Heart right ventricle (tissue), 16 donors: ENCODE results near the gene ECSCR. TPM values are rescaled to one million over a fixed set of nuclear protein-coding genes. Genes with fewer than 3 reads are reported as not detected.

Source experiments
- ATAC-seq, 8 donors: fragments of 200-7000 bp; cut with Tn5 transposase; one replicate each; pipeline ENCODE4 v1.9.1; 2020; ENCODE audit warnings: mild to moderate bottlenecking in 8 of 8, moderate library complexity in 8 of 8, moderate number of reproducible peaks in 1 of 8
- DNase-seq, 2 donors: peaks; one replicate each; pipeline ENCODE4 v3.0.0-alpha.2; 2020
- H3K27ac ChIP-seq, 10 donors: fragments of 200-600 bp; sonication (generic) in 2 of 10; one replicate each; pipeline versions ENCODE4 v1.5.0 to v1.8.0; 2020 to 2022; ENCODE audit warnings: mild to moderate bottlenecking in 3 of 10
- H3K27me3 ChIP-seq, 7 donors: fragments of 200-600 bp; one replicate each; pipeline ENCODE4 v1.8.0; 2021 to 2022; ENCODE audit warnings: mild to moderate bottlenecking in 2 of 7
- H3K36me3 ChIP-seq, 9 donors: fragments of 200-600 bp; sonication (generic) in 1 of 9; one replicate each; pipeline versions ENCODE4 v1.5.0 to v1.8.0; 2020 to 2022; ENCODE audit warnings: mild to moderate bottlenecking in 2 of 9
- H3K4me1 ChIP-seq, 9 donors: fragments of 200-600 bp; sonication (generic) in 1 of 9; one replicate each; pipeline versions ENCODE4 v1.5.0 to v1.8.0; 2020 to 2022; ENCODE audit warnings: mild to moderate bottlenecking in 4 of 9
- H3K4me3 ChIP-seq, 10 donors: fragments of 200-600 bp; sonication (generic) in 2 of 10; one replicate each; pipeline versions ENCODE4 v1.5.0 to v1.8.0; 2020 to 2022; ENCODE audit warnings: mild to moderate bottlenecking in 7 of 10, moderate library complexity in 2 of 10
- H3K9me3 ChIP-seq, 11 donors: fragments of 200-600 bp in 10 of 11; sonication (generic) in 2 of 11; one replicate each; pipeline versions ENCODE4 v1.5.0 to v1.8.0; 2013 to 2022; ENCODE audit warnings: mild to moderate bottlenecking in 2 of 11, control low read depth in 1 of 11, moderate library complexity in 1 of 11
- CTCF ChIP-seq, 9 donors: fragments of 200-600 bp; sonication (generic) in 2 of 9; IDR thresholded peaks; one replicate each; pipeline versions ENCODE4 v1.5.0 to v1.8.0; 2021 to 2022; ENCODE audit warnings: antibody characterized with exemption in 9 of 9, mild to moderate bottlenecking in 5 of 9, moderate library complexity in 1 of 9
- WGBS, 2 donors: extraction: QIAGEN DNeasy Blood & Tissue Kit; methylation state at CpG; one replicate each; pipeline ENCODE4 v1.1.7; 2013; ENCODE audit warnings: inconsistent platforms in 1 of 2; 5-methylcytosine and 5-hydroxymethylcytosine counted together
- intact Hi-C, 10 donors: fragments of 100-400 bp; cut with DNase I; formaldehyde crosslinking; loops; one replicate each; pipeline versions ENCODE4 v1.11.1 to v1.14.2; 2022
- polyA plus RNA-seq, 2 donors: library from polyadenylated mRNA; stranded (reverse); fragments of 200-250 nt; gene quantifications; one replicate each; pipeline ENCODE4 v1.2.3, GENCODE V29; 2013
- total RNA-seq, 10 donors: library from RNA; stranded (reverse); fragmentation: NEBNext Ultra II Directional in 3 of 10; extraction: Animal tissue kit (Norgen Biotek cat#: 25700) in 3 of 10; gene quantifications; one replicate each; pipeline versions ENCODE4 v1.2.1 to v1.2.4, GENCODE V29; 2021 to 2023
- donor health status: Arrhythmogenic right ventricular cardiomyopathy.
- donor health status: ischemic (EF 13 %, LVEDD 7.1; RV severe dilation, severe dysfunction).
- donor health status: healthy with polysubstance abuse.
- donor health status: DM: no; HTN: yes; CAD: no.
- donor health status: DM: no; HTN: no; CAD: no.
- donor health status: ischemic (EF 25% LVEDD 6.9; RV normal size, moderate dysfunction).
- donor health status: ischemic (EF 25% LVEDD 5.7; RV mildly dilated, moderate dysfunction).
- donor health status: healthy.
- donor health status: DM: yes; HTN: yes; CAD: no.
- donor health status: Ischemic cardiomyopathy.
- donor health status: ischemic (EF 35%, LVEDD 5.7; RV mildly dilated, moderate dysfunction).
- donor health status: nonischemic (EF 11% LVEDD 7.7; RV severe dilation, severe dysfunction).
- donor health status: DM: yes; HTN: yes; CAD: no.
- donor health status: PGD.
- donor health status: ischemic (EF 29% LVEDD 5.4; RV normal size, mild dysfunction).
- donor health status: nonischemic (EF 23%, LVEDD 6.1; RV moderate dilation, normal function).

The ECSCR gene
- total and polyA plus RNA-seq, 12 donors, result 11.0 to 64.2 (median 19.2) TPM

- no peak for TF ChIP-seq CTCF (IDR thresholded peaks at IDR 0.05)
- Histone ChIP-seq H3K36me3 (peaks cover 0 to 62% (median 0%) of the 10 kb centered on the region in 9 donors), H3K27ac (peak overlapping the region; percentile 68 to 93 (median 89)), H3K9me3 (no peaks in the 10 kb centered on the region), H3K27me3 (no peaks in the 10 kb centered on the region), H3K4me1 (peaks cover 40 to 77% (median 72%) of the 10 kb centered on the region in 9 donors), H3K4me3 (no peak overlapping the region)
- intact Hi-C loops, result loop anchor here in 1 of 10 donors (5.0 kb wide), 1 partner anchor 122 kb away; the partner anchor contains the start of gene MATR3
- WGBS, 2 donors, result 34 to 47% methylated on average over 9 of the region's 9 CpGs
- DNase-seq (peak in 1 of 2 donors; percentile 11), ATAC-seq (peak in 7 of 8 donors; percentile 6 to 25 (median 14))
Measured at GRCh38 chr5:139414581-139415130, 47.9 kb downstream of the ECSCR start.

GRCh38 chr5:139413963-139414362, 48.6 kb downstream of the ECSCR start:
- 75 to 80% methylated on average over 6 of the region's 6 CpGs for WGBS, 2 donors
- DNase-seq, result no peak
- Histone ChIP-seq H3K4me1 (peaks cover 37 to 70% (median 65%) of the 10 kb centered on the region in 9 donors), H3K27me3 (no peaks in the 10 kb centered on the region), H3K4me3 (no peak overlapping the region), H3K9me3 (no peaks in the 10 kb centered on the region), H3K36me3 (peaks cover 0 to 55% (median 0%) of the 10 kb centered on the region in 9 donors), H3K27ac (peak overlapping the region in 9 of 10 donors; percentile 68 to 93 (median 89))
- ATAC-seq, result no peak
- no peak for TF ChIP-seq CTCF (IDR thresholded peaks at IDR 0.05)
- intact Hi-C loops, result no loop called here

- Histone ChIP-seq H3K9me3 (no peaks in the 10 kb centered on the region), H3K4me1 (peaks cover 31 to 62% (median 57%) of the 10 kb centered on the region in 9 donors), H3K27me3 (no peaks in the 10 kb centered on the region), H3K4me3 (no peak overlapping the region), H3K36me3 (peaks cover 0 to 47% (median 0%) of the 10 kb centered on the region in 9 donors), H3K27ac (peak overlapping the region in 5 of 10 donors; percentile 74 to 93 (median 91))
- ATAC-seq (no peak), DNase-seq (no peak)
- no peak for TF ChIP-seq CTCF (IDR thresholded peaks at IDR 0.05)
- 96 to 97% methylated on average over 6 of the region's 6 CpGs for WGBS, 2 donors
- intact Hi-C loops, result no loop called here
Measured at GRCh38 chr5:139413153-139413552, 49.4 kb downstream of the ECSCR start.

- no peaks in the 10 kb centered on the region for H3K27me3 ChIP-seq
- ATAC-seq (no peak), DNase-seq (no peak)
- intact Hi-C loops, result no loop called here
- peaks cover 17 to 48% (median 37%) of the 10 kb centered on the region in 9 donors for H3K4me1 ChIP-seq
- H3K9me3 ChIP-seq, result no peaks in the 10 kb centered on the region
- H3K27ac ChIP-seq, result peak overlapping the region in 7 of 10 donors; percentile 1 to 36 (median 8)
- no peak for TF ChIP-seq CTCF (IDR thresholded peaks at IDR 0.05)
- H3K4me3 ChIP-seq, result no peak overlapping the region
- WGBS, 2 donors, result 62 to 70% methylated on average over 17 of the region's 17 CpGs
- peaks cover 0 to 37% (median 0%) of the 10 kb centered on the region in 9 donors for H3K36me3 ChIP-seq
Measured at GRCh38 chr5:139410993-139411828, 51.3 kb downstream of the ECSCR start.
